ENCODE results near the gene SMIM8. TPM values are rescaled to one million over a fixed set of nuclear protein-coding genes. Genes with fewer than 3 reads are reported as not detected.

Gene SMIM8
- total RNA-seq, 1 experiment from 2014 or later = 10.8 TPM

DNA sequence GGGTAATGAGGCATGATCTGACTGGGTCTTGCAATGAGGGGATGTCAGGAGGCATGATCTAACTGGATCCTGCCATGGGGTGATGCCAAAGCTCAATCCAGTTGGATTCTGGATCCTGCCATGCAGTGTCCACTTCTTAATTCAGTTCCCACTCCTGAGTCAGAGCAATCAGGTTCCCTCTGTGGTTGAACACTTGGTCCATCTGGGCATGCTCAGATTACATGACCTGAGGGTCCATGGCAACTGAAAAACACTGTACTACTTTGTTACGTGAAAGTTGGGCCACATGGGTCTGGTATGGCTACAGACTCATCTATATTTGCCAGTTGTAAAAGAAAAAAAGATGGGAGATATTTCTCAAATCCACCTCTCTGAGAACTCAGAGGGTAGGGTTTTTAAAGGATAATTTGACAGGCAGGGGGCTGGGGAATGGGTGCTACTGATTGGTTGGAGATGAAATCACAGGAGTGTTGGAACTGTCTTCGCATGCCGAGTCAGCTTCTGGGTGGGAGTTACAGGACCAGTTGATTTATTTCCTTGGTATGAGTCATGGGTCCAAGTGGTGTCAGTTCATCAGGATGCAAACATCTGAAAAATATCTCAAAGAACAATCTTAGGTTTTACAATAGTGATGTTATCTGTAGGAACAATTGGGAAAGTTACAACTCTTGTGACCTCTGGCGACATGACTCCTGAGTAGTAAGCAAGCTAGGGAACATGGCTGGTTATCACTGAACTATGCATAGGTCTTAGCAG lies 43.9 kb downstream of the SMIM8 start:
- CTCF ChIA-PET = no interaction called here

DNA sequence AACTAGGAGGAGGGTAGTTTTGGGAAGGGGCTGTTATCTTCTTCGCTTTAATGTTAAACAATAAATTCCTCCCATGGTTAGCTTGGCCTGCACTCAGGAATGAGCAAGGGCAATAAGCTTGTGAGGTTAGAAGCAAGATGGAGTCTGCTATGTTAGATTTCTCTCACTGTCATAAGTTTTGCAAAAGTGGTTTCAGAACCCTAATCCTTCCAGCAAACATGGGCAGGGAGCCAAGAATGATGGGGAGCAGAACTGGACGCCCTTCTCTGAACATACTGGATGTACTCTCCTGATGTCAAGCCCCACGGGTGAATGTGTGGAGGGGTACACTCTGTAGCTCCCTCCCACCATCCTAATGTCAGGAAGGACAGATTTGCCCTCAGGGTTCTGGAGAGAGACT lies 44.5 kb downstream of the SMIM8 start:
- TF ChIP-seq, protein P1, sequence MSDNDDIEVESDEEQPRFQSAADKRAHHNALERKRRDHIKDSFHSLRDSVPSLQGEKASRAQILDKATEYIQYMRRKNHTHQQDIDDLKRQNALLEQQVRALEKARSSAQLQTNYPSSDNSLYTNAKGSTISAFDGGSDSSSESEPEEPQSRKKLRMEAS (CRISPR knock-in tag; IDR thresholded peaks at IDR 0.05) = no peak
- TF ChIP-seq NFATC4 (CRISPR knock-in tag; IDR thresholded peaks at IDR 0.05) (no peak), ZNF396 (CRISPR knock-in tag; IDR thresholded peaks at IDR 0.05; ENCODE audit: borderline replicate concordance) (no peak), TEAD1 (CRISPR knock-in tag; IDR thresholded peaks at IDR 0.05) (no peak), PRRX2 (CRISPR knock-in tag; IDR thresholded peaks at IDR 0.05) (no peak), NFE2L1 (CRISPR knock-in tag; IDR thresholded peaks at IDR 0.05) (no peak), ZBTB21 (CRISPR knock-in tag; IDR thresholded peaks at IDR 0.05; ENCODE audit: borderline replicate concordance) (no peak), GABPB1 (CRISPR knock-in tag; IDR thresholded peaks at IDR 0.05) (no peak), MYBL2 (CRISPR knock-in tag; IDR thresholded peaks at IDR 0.05) (no peak), CREB1 (CRISPR knock-in tag; IDR thresholded peaks at IDR 0.05) (no peak), ZNF263 (CRISPR knock-in tag; IDR thresholded peaks at IDR 0.05; ENCODE audit: low read depth) (no peak)
- TF ChIP-seq, protein P2, sequence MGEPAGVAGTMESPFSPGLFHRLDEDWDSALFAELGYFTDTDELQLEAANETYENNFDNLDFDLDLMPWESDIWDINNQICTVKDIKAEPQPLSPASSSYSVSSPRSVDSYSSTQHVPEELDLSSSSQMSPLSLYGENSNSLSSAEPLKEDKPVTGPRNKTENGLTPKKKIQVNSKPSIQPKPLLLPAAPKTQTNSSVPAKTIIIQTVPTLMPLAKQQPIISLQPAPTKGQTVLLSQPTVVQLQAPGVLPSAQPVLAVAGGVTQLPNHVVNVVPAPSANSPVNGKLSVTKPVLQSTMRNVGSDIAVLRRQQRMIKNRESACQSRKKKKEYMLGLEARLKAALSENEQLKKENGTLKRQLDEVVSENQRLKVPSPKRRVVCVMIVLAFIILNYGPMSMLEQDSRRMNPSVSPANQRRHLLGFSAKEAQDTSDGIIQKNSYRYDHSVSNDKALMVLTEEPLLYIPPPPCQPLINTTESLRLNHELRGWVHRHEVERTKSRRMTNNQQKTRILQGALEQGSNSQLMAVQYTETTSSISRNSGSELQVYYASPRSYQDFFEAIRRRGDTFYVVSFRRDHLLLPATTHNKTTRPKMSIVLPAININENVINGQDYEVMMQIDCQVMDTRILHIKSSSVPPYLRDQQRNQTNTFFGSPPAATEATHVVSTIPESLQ (CRISPR knock-in tag; IDR thresholded peaks at IDR 0.05) = no peak
- TF ChIP-seq, protein P3, sequence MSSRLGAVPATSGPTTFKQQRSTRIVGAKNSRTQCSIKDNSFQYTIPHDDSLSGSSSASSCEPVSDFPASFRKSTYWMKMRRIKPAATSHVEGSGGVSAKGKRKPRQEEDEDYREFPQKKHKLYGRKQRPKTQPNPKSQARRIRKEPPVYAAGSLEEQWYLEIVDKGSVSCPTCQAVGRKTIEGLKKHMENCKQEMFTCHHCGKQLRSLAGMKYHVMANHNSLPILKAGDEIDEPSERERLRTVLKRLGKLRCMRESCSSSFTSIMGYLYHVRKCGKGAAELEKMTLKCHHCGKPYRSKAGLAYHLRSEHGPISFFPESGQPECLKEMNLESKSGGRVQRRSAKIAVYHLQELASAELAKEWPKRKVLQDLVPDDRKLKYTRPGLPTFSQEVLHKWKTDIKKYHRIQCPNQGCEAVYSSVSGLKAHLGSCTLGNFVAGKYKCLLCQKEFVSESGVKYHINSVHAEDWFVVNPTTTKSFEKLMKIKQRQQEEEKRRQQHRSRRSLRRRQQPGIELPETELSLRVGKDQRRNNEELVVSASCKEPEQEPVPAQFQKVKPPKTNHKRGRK (CRISPR knock-in tag; IDR thresholded peaks at IDR 0.05; ENCODE audit: borderline replicate concordance) = no peak
- TF ChIP-seq, protein P4, sequence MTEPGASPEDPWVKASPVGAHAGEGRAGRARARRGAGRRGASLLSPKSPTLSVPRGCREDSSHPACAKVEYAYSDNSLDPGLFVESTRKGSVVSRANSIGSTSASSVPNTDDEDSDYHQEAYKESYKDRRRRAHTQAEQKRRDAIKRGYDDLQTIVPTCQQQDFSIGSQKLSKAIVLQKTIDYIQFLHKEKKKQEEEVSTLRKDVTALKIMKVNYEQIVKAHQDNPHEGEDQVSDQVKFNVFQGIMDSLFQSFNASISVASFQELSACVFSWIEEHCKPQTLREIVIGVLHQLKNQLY (CRISPR knock-in tag; IDR thresholded peaks at IDR 0.05) = no peak
- TF ChIP-seq, protein P5, sequence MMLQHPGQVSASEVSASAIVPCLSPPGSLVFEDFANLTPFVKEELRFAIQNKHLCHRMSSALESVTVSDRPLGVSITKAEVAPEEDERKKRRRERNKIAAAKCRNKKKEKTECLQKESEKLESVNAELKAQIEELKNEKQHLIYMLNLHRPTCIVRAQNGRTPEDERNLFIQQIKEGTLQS (CRISPR knock-in tag; conservative IDR thresholded peaks at IDR 0.05) = no peak
- TF ChIP-seq, protein P6, sequence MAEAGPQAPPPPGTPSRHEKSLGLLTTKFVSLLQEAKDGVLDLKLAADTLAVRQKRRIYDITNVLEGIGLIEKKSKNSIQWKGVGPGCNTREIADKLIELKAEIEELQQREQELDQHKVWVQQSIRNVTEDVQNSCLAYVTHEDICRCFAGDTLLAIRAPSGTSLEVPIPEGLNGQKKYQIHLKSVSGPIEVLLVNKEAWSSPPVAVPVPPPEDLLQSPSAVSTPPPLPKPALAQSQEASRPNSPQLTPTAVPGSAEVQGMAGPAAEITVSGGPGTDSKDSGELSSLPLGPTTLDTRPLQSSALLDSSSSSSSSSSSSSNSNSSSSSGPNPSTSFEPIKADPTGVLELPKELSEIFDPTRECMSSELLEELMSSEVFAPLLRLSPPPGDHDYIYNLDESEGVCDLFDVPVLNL (CRISPR knock-in tag; IDR thresholded peaks at IDR 0.05; ENCODE audit: borderline replicate concordance, low read depth) = no peak
- TF ChIP-seq, protein P7, sequence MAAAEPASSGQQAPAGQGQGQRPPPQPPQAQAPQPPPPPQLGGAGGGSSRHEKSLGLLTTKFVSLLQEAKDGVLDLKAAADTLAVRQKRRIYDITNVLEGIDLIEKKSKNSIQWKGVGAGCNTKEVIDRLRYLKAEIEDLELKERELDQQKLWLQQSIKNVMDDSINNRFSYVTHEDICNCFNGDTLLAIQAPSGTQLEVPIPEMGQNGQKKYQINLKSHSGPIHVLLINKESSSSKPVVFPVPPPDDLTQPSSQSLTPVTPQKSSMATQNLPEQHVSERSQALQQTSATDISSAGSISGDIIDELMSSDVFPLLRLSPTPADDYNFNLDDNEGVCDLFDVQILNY (CRISPR knock-in tag; IDR thresholded peaks at IDR 0.05) = no peak
- TF ChIP-seq, protein P8, sequence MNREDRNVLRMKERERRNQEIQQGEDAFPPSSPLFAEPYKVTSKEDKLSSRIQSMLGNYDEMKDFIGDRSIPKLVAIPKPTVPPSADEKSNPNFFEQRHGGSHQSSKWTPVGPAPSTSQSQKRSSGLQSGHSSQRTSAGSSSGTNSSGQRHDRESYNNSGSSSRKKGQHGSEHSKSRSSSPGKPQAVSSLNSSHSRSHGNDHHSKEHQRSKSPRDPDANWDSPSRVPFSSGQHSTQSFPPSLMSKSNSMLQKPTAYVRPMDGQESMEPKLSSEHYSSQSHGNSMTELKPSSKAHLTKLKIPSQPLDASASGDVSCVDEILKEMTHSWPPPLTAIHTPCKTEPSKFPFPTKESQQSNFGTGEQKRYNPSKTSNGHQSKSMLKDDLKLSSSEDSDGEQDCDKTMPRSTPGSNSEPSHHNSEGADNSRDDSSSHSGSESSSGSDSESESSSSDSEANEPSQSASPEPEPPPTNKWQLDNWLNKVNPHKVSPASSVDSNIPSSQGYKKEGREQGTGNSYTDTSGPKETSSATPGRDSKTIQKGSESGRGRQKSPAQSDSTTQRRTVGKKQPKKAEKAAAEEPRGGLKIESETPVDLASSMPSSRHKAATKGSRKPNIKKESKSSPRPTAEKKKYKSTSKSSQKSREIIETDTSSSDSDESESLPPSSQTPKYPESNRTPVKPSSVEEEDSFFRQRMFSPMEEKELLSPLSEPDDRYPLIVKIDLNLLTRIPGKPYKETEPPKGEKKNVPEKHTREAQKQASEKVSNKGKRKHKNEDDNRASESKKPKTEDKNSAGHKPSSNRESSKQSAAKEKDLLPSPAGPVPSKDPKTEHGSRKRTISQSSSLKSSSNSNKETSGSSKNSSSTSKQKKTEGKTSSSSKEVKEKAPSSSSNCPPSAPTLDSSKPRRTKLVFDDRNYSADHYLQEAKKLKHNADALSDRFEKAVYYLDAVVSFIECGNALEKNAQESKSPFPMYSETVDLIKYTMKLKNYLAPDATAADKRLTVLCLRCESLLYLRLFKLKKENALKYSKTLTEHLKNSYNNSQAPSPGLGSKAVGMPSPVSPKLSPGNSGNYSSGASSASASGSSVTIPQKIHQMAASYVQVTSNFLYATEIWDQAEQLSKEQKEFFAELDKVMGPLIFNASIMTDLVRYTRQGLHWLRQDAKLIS (CRISPR knock-in tag; IDR thresholded peaks at IDR 0.05; ENCODE audit: borderline replicate concordance) = no peak
- Mint-ChIP-seq H3K4me3 (no peak overlapping the region), H3K4me1 (no peaks in the 10 kb centered on the region), H3K27me3 (ENCODE audit: low read depth) (peaks cover 3% of the 10 kb centered on the region; the same call in 1 of the 2 replicates), H3K27ac (no peak overlapping the region), H3K9me3 (peaks cover 42% of the 10 kb centered on the region), H3K36me3 (peaks cover 36% of the 10 kb centered on the region)
- POLR2A ChIA-PET = interaction anchor here (0.5 kb wide), 1 partner anchor 35 kb away, joined by 3 read pairs; no protein-coding TSS in a partner anchor
- ATAC-seq = no peak
- DNase-seq (ENCODE audit: low spot score) = no peak
- CTCF ChIA-PET = no interaction called here

More for the DNA sequence above, 43.9 kb downstream of the SMIM8 start:
- DNase-seq (ENCODE audit: low spot score) (no peak), ATAC-seq (no peak)
- Mint-ChIP-seq H3K27me3 (ENCODE audit: low read depth) (peaks cover 3% of the 10 kb centered on the region; the same call in 1 of the 2 replicates), H3K36me3 (peaks cover 36% of the 10 kb centered on the region), H3K4me3 (no peak overlapping the region), H3K27ac (no peak overlapping the region), H3K4me1 (no peaks in the 10 kb centered on the region), H3K9me3 (peaks cover 41% of the 10 kb centered on the region)
- TF ChIP-seq JUN (CRISPR knock-in tag; IDR thresholded peaks at IDR 0.05) = no peak
- TF ChIP-seq MYBL2 (CRISPR knock-in tag; IDR thresholded peaks at IDR 0.05) = no peak
- TF ChIP-seq ZNF138 (CRISPR knock-in tag; conservative IDR thresholded peaks at IDR 0.05) = no peak
- no peak for TF ChIP-seq JAZF1 (CRISPR knock-in tag; IDR thresholded peaks at IDR 0.05)
- TF ChIP-seq ZNF423 (CRISPR knock-in tag; IDR thresholded peaks at IDR 0.05) = no peak
- no peak for TF ChIP-seq ZNF219 (CRISPR knock-in tag; IDR thresholded peaks at IDR 0.05; ENCODE audit: borderline replicate concordance)
- TF ChIP-seq, protein P9, sequence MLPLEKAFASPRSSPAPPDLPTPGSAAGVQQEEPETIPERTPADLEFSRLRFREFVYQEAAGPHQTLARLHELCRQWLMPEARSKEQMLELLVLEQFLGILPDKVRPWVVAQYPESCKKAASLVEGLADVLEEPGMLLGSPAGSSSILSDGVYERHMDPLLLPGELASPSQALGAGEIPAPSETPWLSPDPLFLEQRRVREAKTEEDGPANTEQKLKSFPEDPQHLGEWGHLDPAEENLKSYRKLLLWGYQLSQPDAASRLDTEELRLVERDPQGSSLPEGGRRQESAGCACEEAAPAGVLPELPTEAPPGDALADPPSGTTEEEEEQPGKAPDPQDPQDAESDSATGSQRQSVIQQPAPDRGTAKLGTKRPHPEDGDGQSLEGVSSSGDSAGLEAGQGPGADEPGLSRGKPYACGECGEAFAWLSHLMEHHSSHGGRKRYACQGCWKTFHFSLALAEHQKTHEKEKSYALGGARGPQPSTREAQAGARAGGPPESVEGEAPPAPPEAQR (CRISPR knock-in tag; IDR thresholded peaks at IDR 0.05) = no peak
- POLR2A ChIA-PET = interaction anchor here (0.5 kb wide), 1 partner anchor 35 kb away, joined by 3 read pairs; no protein-coding TSS in a partner anchor
